ENCODE data around the gene OLA1. TPM values are rescaled to one million over a fixed set of nuclear protein-coding genes. Genes with fewer than 3 reads are reported as not detected.

Gene OLA1
- total RNA-seq, 1 donor: 101 TPM

DNA sequence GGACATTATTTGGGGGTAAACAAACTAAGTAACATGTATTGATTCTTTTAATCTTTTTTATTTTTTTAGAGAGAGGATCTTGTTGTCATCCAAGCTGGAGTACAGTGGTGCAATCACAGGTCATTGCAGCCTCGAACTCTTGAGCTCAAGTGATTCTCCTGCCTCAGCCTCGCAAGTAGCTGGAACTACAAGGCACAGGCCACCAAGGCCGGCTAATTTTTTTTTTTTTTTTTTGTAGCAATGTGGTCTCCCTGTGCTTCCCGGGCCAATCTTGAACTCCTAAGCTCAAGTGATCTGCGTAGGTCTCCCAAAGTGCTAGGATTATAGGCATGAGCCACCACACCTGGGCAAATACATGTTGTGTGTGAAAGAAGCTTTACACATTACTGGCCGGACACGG, 29.6 kb downstream of the OLA1 start:
- H3K4me3 ChIP-seq (ENCODE audit: low read depth, low read length): no peak overlapping the region
- TF ChIP-seq, protein P1, sequence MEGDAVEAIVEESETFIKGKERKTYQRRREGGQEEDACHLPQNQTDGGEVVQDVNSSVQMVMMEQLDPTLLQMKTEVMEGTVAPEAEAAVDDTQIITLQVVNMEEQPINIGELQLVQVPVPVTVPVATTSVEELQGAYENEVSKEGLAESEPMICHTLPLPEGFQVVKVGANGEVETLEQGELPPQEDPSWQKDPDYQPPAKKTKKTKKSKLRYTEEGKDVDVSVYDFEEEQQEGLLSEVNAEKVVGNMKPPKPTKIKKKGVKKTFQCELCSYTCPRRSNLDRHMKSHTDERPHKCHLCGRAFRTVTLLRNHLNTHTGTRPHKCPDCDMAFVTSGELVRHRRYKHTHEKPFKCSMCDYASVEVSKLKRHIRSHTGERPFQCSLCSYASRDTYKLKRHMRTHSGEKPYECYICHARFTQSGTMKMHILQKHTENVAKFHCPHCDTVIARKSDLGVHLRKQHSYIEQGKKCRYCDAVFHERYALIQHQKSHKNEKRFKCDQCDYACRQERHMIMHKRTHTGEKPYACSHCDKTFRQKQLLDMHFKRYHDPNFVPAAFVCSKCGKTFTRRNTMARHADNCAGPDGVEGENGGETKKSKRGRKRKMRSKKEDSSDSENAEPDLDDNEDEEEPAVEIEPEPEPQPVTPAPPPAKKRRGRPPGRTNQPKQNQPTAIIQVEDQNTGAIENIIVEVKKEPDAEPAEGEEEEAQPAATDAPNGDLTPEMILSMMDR (IDR thresholded peaks at IDR 0.05; ENCODE audit: insufficient read depth, low read depth, low read length): no peak

DNA sequence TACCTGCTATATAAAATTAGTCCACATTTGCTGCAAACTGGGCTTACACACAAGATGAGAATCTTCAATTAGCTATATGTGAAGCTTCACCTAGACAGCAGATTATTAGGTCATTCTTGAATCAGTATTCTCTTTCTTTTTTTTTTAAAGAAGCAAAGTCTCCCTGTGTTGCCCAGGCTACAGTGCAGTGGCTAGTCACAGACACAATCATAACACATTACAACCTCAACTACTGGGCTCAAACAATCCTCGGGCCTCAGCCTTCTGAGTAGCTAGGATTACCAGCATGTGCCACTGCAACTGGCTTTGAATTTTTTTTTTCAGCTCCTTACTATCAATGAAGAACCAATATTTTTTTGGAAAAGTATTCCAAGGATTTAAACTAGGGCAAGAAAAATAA, 30.5 kb downstream of the OLA1 start:
- no peak overlapping the region for H3K4me3 ChIP-seq (ENCODE audit: low read depth, low read length)
- TF ChIP-seq, protein P1 (IDR thresholded peaks at IDR 0.05; ENCODE audit: insufficient read depth, low read depth, low read length): no peak
- DNase-seq (ENCODE audit: low read depth): no peak

More for the DNA sequence above, 29.6 kb downstream of the OLA1 start:
- no peak for DNase-seq (ENCODE audit: low read depth)

DNA sequence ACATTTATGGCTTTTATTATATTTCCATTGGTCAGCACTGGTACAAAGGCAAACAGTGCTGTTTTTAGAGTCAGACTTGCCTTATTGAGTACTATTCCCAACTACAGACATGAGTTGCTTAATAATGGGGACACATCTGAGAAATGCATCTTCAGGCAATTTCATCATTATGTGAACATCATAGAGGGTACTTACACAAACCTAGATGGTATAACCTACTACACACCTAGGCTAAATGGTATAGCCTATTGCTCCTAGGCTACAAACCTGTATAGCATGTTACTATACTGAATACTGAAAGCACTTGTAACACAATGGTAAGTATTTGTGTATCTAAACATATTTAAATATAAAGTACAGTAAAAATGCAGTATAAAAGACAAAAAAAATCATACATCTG, 36.4 kb downstream of the OLA1 start:
- H3K4me3 ChIP-seq (ENCODE audit: low read depth, low read length): no peak overlapping the region
- DNase-seq (ENCODE audit: low read depth): no peak
- TF ChIP-seq, protein P1 (IDR thresholded peaks at IDR 0.05; ENCODE audit: insufficient read depth, low read depth, low read length): no peak

DNA sequence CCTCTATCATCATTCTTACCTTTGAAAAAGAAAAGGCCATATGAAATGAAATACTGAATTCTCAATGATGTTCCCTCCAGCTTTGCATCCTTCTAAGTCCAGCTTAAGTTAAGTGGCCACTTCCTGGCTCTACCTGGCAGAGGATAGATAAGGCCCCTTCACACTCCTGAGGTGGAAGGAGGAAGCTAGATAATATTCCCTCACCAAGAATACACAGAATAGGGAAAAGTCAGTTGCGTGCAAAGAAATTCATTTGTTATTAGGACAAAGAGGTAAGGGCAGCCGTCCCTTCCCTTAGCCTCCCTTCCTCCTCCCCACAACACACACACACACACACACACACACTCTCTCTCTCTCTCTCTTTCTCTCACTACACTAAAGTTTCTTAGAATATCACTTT, 37.5 kb downstream of the OLA1 start:
- no peak overlapping the region for H3K4me3 ChIP-seq (ENCODE audit: low read depth, low read length)
- TF ChIP-seq, protein P1 (IDR thresholded peaks at IDR 0.05; ENCODE audit: insufficient read depth, low read depth, low read length): no peak
- no peak for DNase-seq (ENCODE audit: low read depth)

DNA sequence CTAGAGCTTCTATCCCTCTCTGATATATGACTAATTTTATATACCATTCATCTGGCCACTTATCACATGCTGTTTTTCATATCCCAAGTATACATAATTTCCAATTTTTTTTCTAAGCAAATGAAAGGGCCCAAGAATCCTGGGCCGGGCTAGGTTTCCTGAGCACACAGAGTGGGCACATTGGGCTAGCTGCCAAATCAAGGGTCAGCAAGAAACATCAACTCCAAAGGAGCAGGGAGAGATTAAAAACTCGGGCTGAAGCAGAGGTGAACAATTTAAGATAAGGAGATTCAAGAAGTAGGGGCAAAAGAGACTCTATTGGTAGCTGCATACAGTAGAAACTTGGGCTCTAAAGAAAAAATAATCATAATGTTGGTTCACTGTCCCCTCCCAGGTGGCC, 39.0 kb downstream of the OLA1 start:
- H3K4me3 ChIP-seq (ENCODE audit: low read depth, low read length): no peak overlapping the region
- TF ChIP-seq, protein P1 (IDR thresholded peaks at IDR 0.05; ENCODE audit: insufficient read depth, low read depth, low read length): no peak
- DNase-seq (ENCODE audit: low read depth): no peak

DNA sequence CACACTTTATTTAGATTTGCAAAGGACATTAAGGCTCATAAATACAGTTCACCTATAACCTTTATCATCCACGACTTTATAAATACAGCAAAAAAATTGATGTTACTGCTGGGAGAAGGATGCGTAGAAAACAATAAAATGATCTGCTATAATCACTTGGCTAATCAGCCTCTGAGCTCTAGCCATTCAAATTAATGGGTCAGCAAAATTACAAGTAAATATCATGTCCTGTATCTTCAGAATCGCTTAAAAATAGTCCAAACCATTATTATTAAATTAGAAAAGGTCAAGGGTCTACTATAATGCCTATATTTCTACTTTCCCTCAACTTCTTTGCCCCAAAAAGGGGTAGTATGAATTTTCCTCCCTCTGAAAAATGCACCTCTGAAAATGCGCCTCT, 40.3 kb downstream of the OLA1 start:
- DNase-seq (ENCODE audit: low read depth): no peak
- no peak overlapping the region for H3K4me3 ChIP-seq (ENCODE audit: low read depth, low read length)
- TF ChIP-seq, protein P1 (IDR thresholded peaks at IDR 0.05; ENCODE audit: insufficient read depth, low read depth, low read length): no peak

DNA sequence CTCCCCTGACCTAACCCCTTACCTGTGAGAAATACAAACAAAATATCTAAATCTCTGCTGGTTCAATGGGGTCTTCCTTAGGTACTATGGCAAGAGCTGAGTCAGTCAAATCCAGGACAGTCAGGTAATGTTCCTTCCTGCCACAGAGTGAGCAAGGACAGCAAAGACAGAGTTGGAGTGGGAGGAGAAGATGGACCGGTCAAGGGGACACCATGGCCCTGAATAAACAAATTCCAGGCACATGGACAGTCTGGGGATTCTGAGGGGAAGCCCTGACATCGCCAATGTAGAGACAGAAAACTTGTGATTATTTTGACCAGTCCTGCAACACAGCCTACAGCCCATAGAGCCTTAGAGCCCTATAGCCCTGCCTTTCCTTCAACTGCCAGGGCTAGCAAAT, 42.8 kb downstream of the OLA1 start:
- no peak overlapping the region for H3K4me3 ChIP-seq (ENCODE audit: low read depth, low read length)

More for the DNA sequence above, 42.8 kb downstream of the OLA1 start:
- no peak for DNase-seq (ENCODE audit: low read depth)
- TF ChIP-seq, protein P1 (IDR thresholded peaks at IDR 0.05; ENCODE audit: insufficient read depth, low read depth, low read length): no peak
